Posterior vena cava (tissue), 2 donors: Measurements from ENCODE around the gene ASB15. TPM values are rescaled to one million over a fixed set of nuclear protein-coding genes. Genes with fewer than 3 reads are reported as not detected.

Experiments
- DNase-seq: peaks from one replicate; pipeline ENCODE4 v3.0.0-alpha.2; 2020; ENCODE audit warnings: low spot score
- intact Hi-C, 2 donors: fragments of 100-400 bp; cut with DNase I; formaldehyde crosslinking; loops; one replicate each; pipeline versions ENCODE4 v1.14.1 to v1.14.2; 2022 to 2023
- total RNA-seq, 2 donors: library from RNA; stranded (reverse); fragmentation: NEBNext Ultra II Directional; extraction: Animal tissue kit (Norgen Biotek cat#: 25700); gene quantifications; one replicate each; pipeline ENCODE4 v1.2.1, GENCODE V29; 2021
- donor health status: DM: yes; HTN: yes; CAD: no.
- donor health status: DM: yes; HTN: yes; CAD: no.

Gene ASB15
- total RNA-seq, 2 donors from 2014 or later, result not detected

DNA sequence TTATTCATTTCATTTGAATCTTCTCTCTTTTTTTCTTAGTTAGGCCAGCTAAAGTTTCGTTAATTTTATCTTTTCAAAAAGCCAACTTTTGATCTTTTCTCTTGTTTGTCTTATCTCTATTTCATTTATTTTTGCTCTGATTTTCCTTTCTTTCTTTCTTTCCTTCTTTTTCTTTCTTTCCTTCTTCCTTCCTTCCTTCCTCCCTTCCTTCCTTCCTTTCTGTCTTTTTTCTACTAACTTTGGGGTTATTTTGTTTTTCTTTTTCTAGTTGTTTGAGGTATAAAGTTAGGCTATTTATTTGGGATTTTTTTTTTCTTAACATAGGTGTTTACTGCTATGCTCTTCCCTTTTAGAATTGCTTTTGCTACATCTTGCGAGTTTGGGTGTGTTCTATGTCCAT is 13.2 kb upstream of the ASB15 start:
- no peak for DNase-seq
- intact Hi-C loops, result no loop called here

DNA sequence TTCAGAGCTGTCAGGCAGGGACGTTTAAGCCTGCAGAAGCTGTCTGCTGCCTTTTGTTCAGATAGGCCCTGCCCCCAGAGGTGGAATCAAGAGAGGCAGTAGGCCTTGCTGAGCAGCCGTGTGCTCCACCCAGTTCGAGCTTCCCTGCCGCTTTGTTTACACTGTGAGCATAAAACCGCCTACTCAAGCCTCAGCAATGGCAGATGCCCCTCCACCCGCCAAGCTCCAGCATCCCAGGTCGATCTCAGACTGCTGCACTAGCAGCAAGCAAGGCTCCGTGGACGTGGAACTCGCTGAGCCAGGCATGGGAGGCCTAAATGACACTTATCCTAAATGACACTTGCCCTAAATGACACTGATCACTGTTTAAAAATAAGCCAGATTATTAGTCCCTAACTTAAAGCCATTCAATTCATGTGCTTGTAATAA is 6.8 kb upstream of the ASB15 start:
- intact Hi-C loops, result no loop called here

DNA sequence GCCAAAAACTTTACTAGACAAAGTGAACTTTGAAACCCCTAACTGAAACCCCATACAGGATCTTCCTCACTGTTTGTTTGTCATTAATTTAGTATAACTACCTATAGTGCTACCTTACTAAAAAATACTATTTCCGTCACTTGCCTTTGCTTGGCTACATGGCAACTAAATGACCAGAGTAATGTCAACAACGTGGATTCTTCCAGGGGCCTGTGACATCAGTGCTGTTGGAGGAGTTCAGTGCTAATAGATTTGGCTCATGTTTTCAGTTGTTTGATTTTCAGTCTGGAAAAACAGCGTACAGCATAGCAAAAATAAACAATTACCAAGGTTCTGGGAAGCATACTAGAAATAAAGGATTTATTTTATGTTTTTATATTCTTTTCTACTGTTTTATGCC is 3.0 kb upstream of the ASB15 start:
- intact Hi-C loops, result no loop called here
- no peak for DNase-seq

More for the DNA sequence above, 6.8 kb upstream of the ASB15 start:
- no peak for DNase-seq

DNA sequence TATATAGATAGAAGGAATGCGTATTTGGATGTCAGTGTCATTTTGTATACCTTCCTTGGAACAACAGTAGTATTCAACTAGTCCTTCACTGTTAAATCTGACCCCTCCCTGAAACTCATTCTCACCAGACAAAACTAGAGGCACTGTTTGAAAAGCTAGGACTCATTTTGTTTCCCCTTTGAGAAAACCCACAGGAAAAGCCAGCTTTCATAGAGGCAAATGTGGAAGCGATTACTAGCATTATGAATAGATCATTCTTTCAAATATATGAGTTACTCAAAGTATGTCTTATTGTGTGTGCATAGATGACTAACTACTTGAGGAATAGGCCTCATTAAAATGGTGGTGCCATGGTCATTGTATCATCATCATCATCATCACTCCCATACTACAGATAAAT is 1.9 kb upstream of the ASB15 start:
- intact Hi-C loops, result no loop called here
- no peak for DNase-seq

DNA sequence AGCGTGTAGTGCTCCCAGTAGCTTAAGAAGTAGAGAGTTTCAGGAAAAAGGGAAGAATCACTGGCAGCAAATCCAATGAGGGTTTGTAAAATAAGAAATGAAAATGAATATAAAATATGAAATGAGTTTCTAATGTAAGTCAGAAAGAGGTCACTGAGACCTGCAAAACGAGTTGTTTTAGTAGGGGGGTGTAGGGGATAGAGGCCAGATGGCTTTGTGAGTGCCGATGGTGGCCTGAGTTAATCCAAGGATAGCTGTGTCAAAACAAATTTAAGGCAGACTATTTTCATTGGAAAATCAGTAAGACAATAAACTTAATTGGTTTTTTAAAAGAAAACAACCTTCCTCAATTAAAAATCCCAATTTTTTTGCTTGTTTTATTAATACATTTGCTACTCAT is 745 bp upstream of the ASB15 start:
- DNase-seq, result no peak
- intact Hi-C loops, result no loop called here

DNA sequence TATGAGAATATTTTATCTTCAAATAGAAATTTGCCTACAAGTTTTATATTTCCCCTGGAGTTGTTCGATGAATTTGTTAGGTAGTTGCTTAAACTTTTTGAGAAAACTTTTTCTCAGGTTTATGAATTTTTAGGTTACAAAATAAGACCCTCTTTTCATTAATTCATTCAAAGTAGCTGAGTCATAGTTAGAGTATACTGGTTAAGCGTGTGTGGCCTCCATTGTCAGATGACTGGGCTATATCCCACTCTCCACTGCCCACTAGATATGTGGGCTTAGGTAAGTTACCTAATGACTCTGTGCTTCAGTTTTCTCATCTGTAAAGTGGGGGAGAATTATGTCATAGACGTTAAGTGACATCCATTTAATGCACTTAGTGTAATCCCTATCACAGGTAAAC is 1.0 kb downstream of the ASB15 start:
- DNase-seq, result no peak
- intact Hi-C loops, result no loop called here

DNA sequence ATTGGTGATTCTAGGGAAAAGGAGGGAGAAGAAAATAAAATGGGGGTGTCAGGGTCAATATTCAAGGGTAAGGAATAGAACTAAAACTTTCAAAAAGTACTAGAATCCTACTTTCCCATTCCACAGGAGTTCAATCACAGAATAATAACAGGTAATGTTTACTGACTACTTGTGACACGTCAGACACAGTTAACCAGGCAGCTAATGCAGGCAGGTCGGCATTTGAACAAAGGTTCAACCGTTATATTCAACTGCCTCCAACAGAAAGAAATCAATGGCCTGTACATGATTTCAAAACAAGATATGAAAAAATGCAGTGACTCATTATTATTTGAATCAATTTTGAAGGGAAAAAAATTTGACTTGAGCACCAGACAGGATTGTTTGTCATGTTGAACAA is 3.1 kb downstream of the ASB15 start:
- intact Hi-C loops, result no loop called here
- no peak for DNase-seq

DNA sequence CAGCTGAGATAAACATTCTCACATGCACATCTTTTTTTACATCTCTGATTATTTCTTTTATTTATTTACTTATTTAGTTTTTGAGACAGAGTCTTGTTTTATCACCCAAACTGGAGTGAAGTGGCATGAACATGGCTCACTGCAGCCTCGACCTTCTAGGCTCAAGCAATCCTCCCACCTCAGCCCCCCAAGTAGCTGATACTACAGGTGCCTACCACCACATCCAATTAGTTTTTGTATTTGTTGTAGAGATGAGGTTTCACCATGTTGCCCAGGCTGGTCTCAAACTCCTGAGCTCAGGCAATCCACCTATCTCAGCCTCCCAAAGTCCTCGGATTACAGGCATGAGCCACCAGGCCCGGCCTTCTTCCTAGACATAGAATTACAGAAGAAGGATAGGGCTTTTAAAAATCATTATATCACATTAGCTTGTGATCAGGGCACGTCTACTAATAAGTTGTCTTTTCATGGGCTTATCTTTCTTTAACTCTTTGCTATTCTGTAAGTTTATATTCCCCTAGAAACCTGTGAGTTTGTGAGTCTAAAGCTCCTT is 5.9 kb downstream of the ASB15 start:
- no peak for DNase-seq
- intact Hi-C loops, result no loop called here

DNA sequence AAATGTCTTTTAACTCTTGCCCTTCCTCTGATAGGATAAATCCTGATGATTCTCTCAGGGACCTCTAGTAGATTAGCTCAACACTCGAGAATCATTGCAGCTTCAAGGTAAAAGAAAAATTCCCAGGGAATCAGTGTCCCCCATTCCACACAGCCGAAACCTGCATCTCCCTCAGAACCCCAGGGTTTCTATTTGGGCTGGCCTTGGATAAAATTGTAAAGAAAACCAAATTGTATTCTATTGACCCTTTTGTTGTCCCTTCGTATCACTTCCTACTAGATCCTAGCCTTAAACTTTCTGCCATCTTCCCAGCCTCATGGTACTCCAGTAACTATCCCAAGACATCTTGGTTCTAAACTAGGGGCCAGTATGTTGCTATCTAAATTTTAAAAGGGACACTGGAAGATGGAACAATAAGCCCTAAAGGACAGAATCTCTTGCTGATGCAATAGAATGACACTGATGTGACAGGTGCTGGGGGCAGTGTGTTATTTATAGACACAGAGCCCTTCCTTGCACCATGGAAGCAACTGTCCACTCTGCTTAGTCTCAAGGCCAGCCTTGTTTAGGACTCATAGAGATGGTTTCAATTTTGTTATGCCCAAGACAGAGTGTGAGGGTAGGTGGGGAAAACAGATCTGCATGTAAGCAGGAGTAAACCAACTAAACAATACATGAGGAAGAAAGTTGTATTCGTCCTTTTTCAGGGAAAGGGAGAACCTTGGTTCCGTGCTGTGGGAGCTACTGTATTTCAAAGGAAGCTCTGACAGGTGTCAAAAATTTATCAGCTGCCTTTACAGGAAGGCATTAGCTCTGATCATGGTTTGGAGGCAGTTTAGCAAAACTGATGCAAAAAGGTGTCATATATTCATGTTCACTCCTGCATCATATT is 7.6 kb downstream of the ASB15 start:
- no peak for DNase-seq

DNA sequence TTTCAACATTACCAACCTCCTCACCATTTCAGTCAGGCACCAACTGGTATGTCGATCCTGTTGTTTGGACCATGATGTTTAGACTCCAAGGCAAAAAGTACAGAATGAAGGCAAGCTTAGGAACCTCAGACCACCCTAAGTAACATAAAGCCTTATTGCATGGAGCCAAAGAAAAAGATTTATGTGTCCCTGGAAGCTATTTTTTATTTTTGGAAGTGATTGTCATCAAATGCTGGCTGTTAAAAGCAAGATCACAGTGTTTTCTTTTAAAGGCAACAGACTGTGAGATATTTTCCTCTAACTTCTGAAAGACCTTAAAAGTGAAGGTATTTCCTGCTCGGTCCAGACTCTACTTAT is 8.2 kb downstream of the ASB15 start:
- no peak for DNase-seq
- intact Hi-C loops, result no loop called here

More for the DNA sequence above, 7.6 kb downstream of the ASB15 start:
- intact Hi-C loops, result no loop called here

DNA sequence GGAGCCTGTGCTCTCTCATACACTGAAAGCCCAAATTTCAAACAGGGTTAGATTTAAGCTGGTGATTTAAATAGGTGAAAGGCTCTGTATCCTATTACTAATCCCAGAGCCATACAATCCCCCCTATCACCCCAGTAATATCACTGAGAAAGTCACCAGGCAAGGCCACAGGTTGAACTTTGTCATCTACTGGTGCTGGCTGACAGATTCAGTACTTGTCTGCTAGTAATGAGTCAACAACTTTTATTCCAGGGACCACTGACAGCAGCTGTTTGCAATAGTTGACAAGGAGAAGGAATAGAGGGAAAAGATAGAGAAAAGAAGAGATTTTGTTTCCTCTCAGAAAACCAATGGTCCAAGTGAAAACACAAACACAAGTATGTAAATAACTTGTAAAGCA is 10.4 kb downstream of the ASB15 start:
- intact Hi-C loops, result no loop called here
- DNase-seq, result no peak

DNA sequence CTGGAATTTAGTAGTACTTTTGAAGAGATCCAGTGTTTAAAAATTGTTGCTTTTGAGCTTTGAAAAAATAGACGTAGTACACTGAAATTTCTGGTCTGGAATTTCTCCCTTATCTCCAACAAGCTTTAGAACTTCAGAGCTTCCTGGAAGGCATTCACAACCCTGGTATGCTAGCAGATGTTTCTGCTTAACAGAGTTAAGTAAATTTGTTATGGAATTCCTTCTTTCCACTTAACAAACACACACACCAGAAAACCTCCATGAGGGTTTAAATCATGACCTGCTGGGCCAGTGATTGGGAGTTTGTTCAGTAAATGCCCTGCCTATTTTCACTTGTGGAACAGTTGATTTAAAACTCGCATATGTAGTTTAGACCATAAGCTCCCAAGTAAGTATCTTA is 13.7 kb downstream of the ASB15 start:
- intact Hi-C loops, result no loop called here
- DNase-seq, result no peak

DNA sequence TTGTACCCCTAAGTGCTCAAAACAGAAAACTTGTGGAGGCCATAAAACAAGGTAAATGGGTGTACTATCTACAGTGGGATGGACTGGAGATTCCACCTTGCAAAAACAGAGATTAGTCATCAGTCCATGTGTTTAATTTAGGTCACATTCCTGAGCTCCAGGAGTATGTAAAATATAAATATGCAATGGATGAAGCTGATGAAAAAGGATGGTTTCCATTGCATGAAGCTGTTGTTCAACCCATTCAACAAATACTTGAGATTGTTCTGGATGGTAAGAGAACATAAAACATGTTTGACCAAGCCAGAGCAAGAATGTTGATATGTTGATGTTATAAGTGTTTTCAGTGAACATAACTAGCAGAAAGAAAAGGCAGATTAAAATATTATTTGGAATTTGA is 14.6 kb downstream of the ASB15 start:
- intact Hi-C loops, result no loop called here
- DNase-seq, result no peak

DNA sequence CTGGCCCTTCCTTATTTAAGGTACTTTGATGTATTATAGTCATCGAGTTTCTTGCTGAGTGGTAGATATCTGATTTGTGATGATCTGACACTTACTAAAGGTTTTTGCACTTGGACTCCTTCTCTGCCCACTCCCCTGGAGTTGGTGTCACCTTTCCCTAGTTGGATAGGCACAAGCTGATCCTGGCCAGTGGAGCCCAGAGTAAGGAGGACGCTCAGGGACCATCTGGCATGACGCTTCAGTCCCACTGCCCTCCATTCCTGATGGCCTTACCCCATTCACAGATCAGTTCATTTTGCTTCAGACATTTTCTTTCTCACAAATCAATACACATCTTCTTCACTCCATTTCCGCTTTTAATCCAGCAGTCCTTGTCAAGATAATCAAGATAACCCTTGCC is 20.1 kb downstream of the ASB15 start:
- intact Hi-C loops, result no loop called here
- DNase-seq, result no peak

DNA sequence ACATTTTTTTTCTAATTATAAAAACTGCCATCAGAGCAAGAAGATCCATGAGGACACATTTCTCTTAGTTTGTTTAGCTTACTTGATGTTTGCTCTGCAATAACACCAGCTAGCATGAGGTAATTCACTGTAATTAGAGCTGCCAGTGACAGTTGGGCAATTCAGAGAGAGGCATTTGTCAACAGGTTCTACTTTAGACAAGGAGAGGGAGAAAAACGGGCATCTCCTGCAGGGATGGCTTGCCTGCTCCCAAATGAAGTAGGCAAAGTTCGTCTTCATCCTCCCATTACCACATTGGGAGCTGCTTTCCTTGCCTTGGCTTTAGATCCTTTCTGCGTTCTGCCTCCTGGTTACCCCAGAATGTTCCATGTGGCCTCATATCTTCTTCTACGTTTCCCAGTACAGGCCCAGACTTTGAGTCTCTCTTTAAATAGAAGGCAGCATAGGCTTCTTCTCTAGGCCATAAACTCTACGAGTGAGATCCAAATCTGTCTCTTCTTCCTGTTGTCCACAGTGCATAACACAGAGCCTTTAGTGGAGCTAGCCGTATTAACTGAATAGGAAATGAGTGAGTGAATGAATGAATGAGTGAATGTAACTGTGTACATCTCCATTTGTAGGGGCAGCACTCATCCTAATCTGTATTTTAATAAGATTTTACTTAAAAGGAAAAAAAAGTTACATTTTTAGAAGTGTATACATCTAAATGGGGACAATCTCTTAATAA is 21.2 kb downstream of the ASB15 start:
- intact Hi-C loops, result no loop called here
- no peak for DNase-seq

DNA sequence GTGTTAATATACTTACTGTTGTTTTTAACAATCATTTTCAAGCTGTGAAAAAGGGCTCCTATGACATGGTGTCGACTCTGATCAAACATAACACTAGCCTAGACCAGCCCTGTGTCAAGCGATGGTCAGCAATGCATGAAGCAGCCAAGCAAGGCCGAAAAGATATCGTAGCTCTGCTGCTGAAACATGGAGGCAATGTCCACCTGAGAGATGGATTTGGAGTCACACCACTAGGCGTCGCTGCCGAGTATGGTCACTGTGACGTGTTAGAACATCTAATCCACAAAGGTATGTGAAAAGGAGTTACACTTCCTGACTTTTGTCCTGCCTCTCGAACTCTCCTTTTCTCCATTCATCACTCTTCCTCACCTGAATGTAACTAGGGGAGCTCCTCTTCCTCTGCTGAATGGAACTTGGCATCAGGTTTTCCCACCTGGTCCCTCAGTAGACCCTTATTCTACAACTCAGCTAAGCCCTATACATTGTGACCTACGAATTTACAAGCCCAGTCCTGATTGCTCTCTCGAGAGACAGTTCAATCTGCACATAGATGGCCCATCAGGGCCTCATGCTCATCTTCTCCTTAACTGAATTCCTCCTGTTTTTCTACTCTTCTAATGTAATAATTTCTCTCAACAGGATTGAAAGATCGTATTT is 23.0 kb downstream of the ASB15 start:
- intact Hi-C loops, result no loop called here
- no peak for DNase-seq

DNA sequence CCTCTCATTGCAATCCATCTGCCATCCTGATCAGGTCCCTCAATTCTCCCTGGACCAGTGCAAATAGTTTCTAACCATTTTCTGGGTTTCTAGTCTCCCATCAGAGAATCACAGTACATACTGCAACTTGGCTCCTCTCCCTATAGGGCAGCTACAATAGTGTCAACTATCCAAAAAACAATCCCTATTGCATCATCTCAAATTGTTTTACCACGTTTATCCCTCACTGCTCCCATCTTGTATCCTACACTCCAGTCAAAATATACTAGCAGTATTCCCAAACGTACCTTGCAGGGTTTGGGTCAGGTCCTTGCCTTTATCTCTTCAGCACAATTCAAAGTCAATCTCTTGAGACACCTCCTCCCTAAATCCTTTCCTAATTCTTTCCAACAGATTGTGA is 23.6 kb downstream of the ASB15 start:
- DNase-seq, result no peak
- intact Hi-C loops, result no loop called here

DNA sequence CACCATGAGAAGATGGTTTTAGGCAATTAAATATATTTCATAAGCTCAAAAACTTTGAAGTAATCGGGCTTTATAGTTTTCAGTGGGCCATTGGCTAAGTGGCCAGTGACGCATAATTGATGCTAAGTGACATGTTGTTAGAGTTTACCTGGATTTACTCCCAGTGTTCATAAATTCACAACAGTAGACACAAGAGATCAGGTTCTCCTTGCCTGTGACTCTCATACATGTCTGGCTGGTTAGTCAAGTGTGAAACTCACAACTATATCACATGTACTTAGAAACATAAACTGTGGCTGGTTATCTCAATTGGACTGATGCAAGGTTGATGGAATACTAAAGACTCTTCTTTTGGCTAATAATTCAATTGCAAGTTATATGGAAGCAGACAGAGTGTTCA is 26.2 kb downstream of the ASB15 start:
- intact Hi-C loops, result no loop called here
- no peak for DNase-seq

DNA sequence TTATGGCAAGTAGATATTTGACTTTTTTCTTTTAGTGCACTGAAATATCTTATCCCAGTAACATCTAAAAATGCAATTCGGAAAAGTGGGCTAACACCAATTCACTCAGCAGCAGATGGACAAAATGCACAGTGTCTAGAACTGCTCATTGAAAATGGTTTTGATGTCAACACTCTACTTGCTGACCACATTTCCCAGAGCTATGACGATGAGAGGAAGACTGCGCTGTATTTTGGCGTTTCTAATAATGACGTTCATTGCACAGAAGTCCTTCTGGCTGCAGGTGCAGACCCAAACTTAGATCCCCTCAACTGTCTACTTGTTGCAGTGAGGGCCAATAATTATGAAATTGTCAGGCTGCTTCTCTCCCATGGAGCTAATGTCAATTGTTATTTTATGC is 27.2 kb downstream of the ASB15 start:
- intact Hi-C loops, result no loop called here

DNA sequence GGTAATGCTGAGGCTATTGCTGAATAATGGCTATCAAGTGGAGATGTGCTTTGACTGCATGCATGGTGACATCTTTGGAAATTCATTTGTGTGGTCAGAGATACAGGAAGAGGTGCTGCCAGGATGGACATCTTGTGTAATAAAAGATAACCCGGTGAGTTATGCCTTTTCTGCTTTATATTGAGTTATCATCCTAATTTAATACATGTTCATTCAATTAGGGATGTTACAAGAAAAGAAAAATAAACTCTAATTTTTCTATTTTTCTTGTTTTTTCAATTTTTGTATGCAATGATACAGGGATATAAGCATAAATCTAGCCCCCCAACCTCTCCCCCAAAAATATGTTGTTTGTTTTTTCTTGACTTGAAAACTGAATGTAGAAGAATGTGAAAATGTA is 27.7 kb downstream of the ASB15 start:
- intact Hi-C loops, result no loop called here
- no peak for DNase-seq

More for the DNA sequence above, 27.2 kb downstream of the ASB15 start:
- no peak for DNase-seq
